ENCODE data around the gene ARHGAP10.
A peak's percentile ranks its signal among the peaks of the same experiment; 100 is the strongest.
"Not testable (repeated sequence)": the region's sequence is repeated elsewhere in the genome, so short reads cannot be mapped to it uniquely, and the experiment has no call there.

The ARHGAP10 gene

GRCh38 chr4:147786531-147786930 lies 54.6 kb downstream of the ARHGAP10 start:
- Mint-ChIP-seq H3K27ac (peak overlapping the region; percentile 88), H3K9me3 (no peaks in the 10 kb centered on the region), H3K27me3 (no peaks in the 10 kb centered on the region), H3K4me1 (ENCODE audit: low read depth) (peaks cover 59% of the 10 kb centered on the region), H3K4me3 (no peak overlapping the region), H3K36me3 (ENCODE audit: low read depth) (peaks cover 30% of the 10 kb centered on the region)
- intact Hi-C loops (cut with micrococcal nuclease) = loop anchor here (2.0 kb wide), 1 partner anchor 18 kb away; no protein-coding TSS in a partner anchor

- Mint-ChIP-seq H3K27me3 (no peaks in the 10 kb centered on the region), H3K27ac (peak overlapping the region; percentile 88), H3K36me3 (ENCODE audit: low read depth) (peaks cover 32% of the 10 kb centered on the region), H3K4me3 (no peak overlapping the region), H3K9me3 (no peaks in the 10 kb centered on the region), H3K4me1 (ENCODE audit: low read depth) (peaks cover 62% of the 10 kb centered on the region)
- intact Hi-C loops (cut with micrococcal nuclease) = loop anchor here (2.0 kb wide), 1 partner anchor 18 kb away; no protein-coding TSS in a partner anchor
Measured at GRCh38 chr4:147787204-147787603, 55.3 kb downstream of the ARHGAP10 start.

- Mint-ChIP-seq H3K4me3 (no peak overlapping the region), H3K9me3 (no peaks in the 10 kb centered on the region), H3K36me3 (ENCODE audit: low read depth) (peaks cover 34% of the 10 kb centered on the region), H3K27me3 (no peaks in the 10 kb centered on the region), H3K4me1 (ENCODE audit: low read depth) (peaks cover 75% of the 10 kb centered on the region), H3K27ac (peak overlapping the region; percentile 88)
- intact Hi-C loops (cut with micrococcal nuclease) = no loop called here
Measured at GRCh38 chr4:147788791-147789190, 56.9 kb downstream of the ARHGAP10 start.

- Mint-ChIP-seq H3K27me3 (no peaks in the 10 kb centered on the region), H3K9me3 (no peaks in the 10 kb centered on the region), H3K27ac (no peak overlapping the region), H3K36me3 (ENCODE audit: low read depth) (peaks cover 40% of the 10 kb centered on the region), H3K4me3 (no peak overlapping the region), H3K4me1 (ENCODE audit: low read depth) (peaks cover 84% of the 10 kb centered on the region)
- intact Hi-C loops (cut with micrococcal nuclease) = no loop called here
Measured at GRCh38 chr4:147789596-147789995, 57.7 kb downstream of the ARHGAP10 start.

- Mint-ChIP-seq H3K9me3 (no peaks in the 10 kb centered on the region), H3K36me3 (ENCODE audit: low read depth) (peaks cover 40% of the 10 kb centered on the region), H3K27ac (no peak overlapping the region), H3K4me1 (ENCODE audit: low read depth) (peaks cover 85% of the 10 kb centered on the region), H3K27me3 (no peaks in the 10 kb centered on the region), H3K4me3 (no peak overlapping the region)
- intact Hi-C loops (cut with micrococcal nuclease) = no loop called here
Measured at GRCh38 chr4:147790412-147790811, 58.5 kb downstream of the ARHGAP10 start.

- peak overlapping the region; percentile 55 for H3K27ac Mint-ChIP-seq
- peaks cover 76% of the 10 kb centered on the region for H3K4me1 Mint-ChIP-seq (ENCODE audit: low read depth)
- intact Hi-C loops (cut with micrococcal nuclease) = no loop called here
- H3K36me3 Mint-ChIP-seq (ENCODE audit: low read depth) = peaks cover 35% of the 10 kb centered on the region
- no peaks in the 10 kb centered on the region for H3K27me3 Mint-ChIP-seq
- no peak overlapping the region for H3K4me3 Mint-ChIP-seq
- H3K9me3 Mint-ChIP-seq = no peaks in the 10 kb centered on the region
Measured at GRCh38 chr4:147791341-147791740, 59.5 kb downstream of the ARHGAP10 start.

- Mint-ChIP-seq H3K9me3 (no peaks in the 10 kb centered on the region), H3K36me3 (ENCODE audit: low read depth) (peaks cover 35% of the 10 kb centered on the region), H3K4me3 (no peak overlapping the region), H3K27ac (peak overlapping the region; percentile 55), H3K27me3 (no peaks in the 10 kb centered on the region), H3K4me1 (ENCODE audit: low read depth) (peaks cover 74% of the 10 kb centered on the region)
- intact Hi-C loops (cut with micrococcal nuclease) = no loop called here
Measured at GRCh38 chr4:147791865-147792264, 60.0 kb downstream of the ARHGAP10 start.

GRCh38 chr4:147793569-147794313 lies 61.9 kb downstream of the ARHGAP10 start:
- H3K4me3 Mint-ChIP-seq = peak overlapping the region; percentile 39
- H3K36me3 Mint-ChIP-seq (ENCODE audit: low read depth) = peaks cover 43% of the 10 kb centered on the region
- no peaks in the 10 kb centered on the region for H3K27me3 Mint-ChIP-seq
- intact Hi-C loops (cut with micrococcal nuclease) = no loop called here
- H3K9me3 Mint-ChIP-seq = no peaks in the 10 kb centered on the region
- H3K4me1 Mint-ChIP-seq (ENCODE audit: low read depth) = peaks cover 74% of the 10 kb centered on the region
- peak overlapping the region; percentile 61 for H3K27ac Mint-ChIP-seq

- H3K36me3 Mint-ChIP-seq (ENCODE audit: low read depth) = peaks cover 48% of the 10 kb centered on the region
- peaks cover 75% of the 10 kb centered on the region for H3K4me1 Mint-ChIP-seq (ENCODE audit: low read depth)
- intact Hi-C loops (cut with micrococcal nuclease) = no loop called here
- H3K27me3 Mint-ChIP-seq = no peaks in the 10 kb centered on the region
- H3K9me3 Mint-ChIP-seq = no peaks in the 10 kb centered on the region
- peak overlapping the region; percentile 39 for H3K4me3 Mint-ChIP-seq
- peak overlapping the region; percentile 61 for H3K27ac Mint-ChIP-seq
Measured at GRCh38 chr4:147794314-147794680, 62.4 kb downstream of the ARHGAP10 start.

GRCh38 chr4:147794787-147795413 lies 63.0 kb downstream of the ARHGAP10 start:
- Mint-ChIP-seq H3K27ac (peak overlapping the region; percentile 61), H3K4me3 (no peak overlapping the region), H3K4me1 (ENCODE audit: low read depth) (peaks cover 76% of the 10 kb centered on the region), H3K27me3 (no peaks in the 10 kb centered on the region), H3K9me3 (no peaks in the 10 kb centered on the region), H3K36me3 (ENCODE audit: low read depth) (peaks cover 48% of the 10 kb centered on the region)
- intact Hi-C loops (cut with micrococcal nuclease) = no loop called here

- Mint-ChIP-seq H3K36me3 (ENCODE audit: low read depth) (peaks cover 67% of the 10 kb centered on the region), H3K4me3 (peak overlapping the region; percentile 9), H3K27ac (peak overlapping the region; percentile 81), H3K4me1 (ENCODE audit: low read depth) (peaks cover 84% of the 10 kb centered on the region)
- intact Hi-C loops (cut with micrococcal nuclease); H3K9me3 Mint-ChIP-seq; H3K27me3 Mint-ChIP-seq: not testable (repeated sequence)
Measured at GRCh38 chr4:147799057-147799456, 67.2 kb downstream of the ARHGAP10 start.

- Mint-ChIP-seq H3K9me3 (no peaks in the 10 kb centered on the region), H3K4me3 (peak overlapping the region; percentile 49), H3K27ac (peak overlapping the region; percentile 81), H3K36me3 (ENCODE audit: low read depth) (peaks cover 70% of the 10 kb centered on the region), H3K27me3 (no peaks in the 10 kb centered on the region), H3K4me1 (ENCODE audit: low read depth) (peaks cover 85% of the 10 kb centered on the region)
- intact Hi-C loops (cut with micrococcal nuclease) = no loop called here
Measured at GRCh38 chr4:147799986-147800555, 68.2 kb downstream of the ARHGAP10 start.

- no peak overlapping the region for H3K27ac Mint-ChIP-seq
- no peak overlapping the region for H3K4me3 Mint-ChIP-seq
- H3K4me1 Mint-ChIP-seq (ENCODE audit: low read depth) = peaks cover 92% of the 10 kb centered on the region
- peaks cover 67% of the 10 kb centered on the region for H3K36me3 Mint-ChIP-seq (ENCODE audit: low read depth)
- intact Hi-C loops (cut with micrococcal nuclease) = no loop called here
- H3K9me3 Mint-ChIP-seq = no peaks in the 10 kb centered on the region
- no peaks in the 10 kb centered on the region for H3K27me3 Mint-ChIP-seq
Measured at GRCh38 chr4:147801820-147802219, 69.9 kb downstream of the ARHGAP10 start.

GRCh38 chr4:147802346-147802745 lies 70.5 kb downstream of the ARHGAP10 start:
- H3K36me3 Mint-ChIP-seq (ENCODE audit: low read depth) = peaks cover 61% of the 10 kb centered on the region
- H3K9me3 Mint-ChIP-seq = no peaks in the 10 kb centered on the region
- no peak overlapping the region for H3K4me3 Mint-ChIP-seq
- H3K27me3 Mint-ChIP-seq = no peaks in the 10 kb centered on the region
- intact Hi-C loops (cut with micrococcal nuclease) = no loop called here
- H3K27ac Mint-ChIP-seq = no peak overlapping the region
- peaks cover 92% of the 10 kb centered on the region for H3K4me1 Mint-ChIP-seq (ENCODE audit: low read depth)
